HCT116 (cell line): ENCODE results near the gene TRIM14. TPM values are rescaled to one million over a fixed set of nuclear protein-coding genes. Genes with fewer than 3 reads are reported as not detected.

Source experiments
- ATAC-seq: fragments of 200-7000 bp; cut with Tn5 transposase; 2 replicates; pipeline ENCODE4 v1.9.1; 2020; ENCODE audit warnings: mild to moderate bottlenecking, moderate library complexity
- BruUV-seq: library from RNA; stranded (reverse); fragments of 400-500 nt; replicated peaks from 2 replicates; lab custom pipeline; 2021; lab: Mats Ljungman, UMichigan
- CTCF ChIA-PET: fragments of 300-600 bp; sonication (Branson Sonifier 250); formaldehyde crosslinking; loops from one replicate; lab custom pipeline; 2021; ENCODE audit warnings: antibody characterized with exemption; lab: Charles Lee
- POLR2A ChIA-PET: fragments of 300-600, 350-600 bp; sonication (Branson Sonifier 250); formaldehyde crosslinking; loops from one replicate; lab custom pipeline; 2021; ENCODE audit warnings: antibody characterized with exemption; lab: Charles Lee
- RAD21 ChIA-PET, 2 experiments: fragments of 300-600 bp; sonication (Branson Sonifier 250); formaldehyde crosslinking; loops; one replicate each; lab custom pipeline; 2023; ENCODE audit warnings: low total read pairs in 2 of 2; ENCODE audit not compliant: uncharacterized antibody in 2 of 2, unreplicated experiment in 2 of 2, low non-redundant PET in 1 of 2; lab: Charles Lee
- DNase-seq: peaks from one replicate; pipeline ENCODE4 v3.0.0-alpha.2; 2010; ENCODE audit warnings: low read depth, low spot score
- H2AFZ ChIP-seq: fragments of 200-600 bp; shearing (Covaris generic), sonication (generic); 2 replicates; pipeline ENCODE4 v1.6.1; 2017; ENCODE audit warnings: low read depth, mixed run types, mixed read lengths, antibody characterized with exemption, low read length; ENCODE audit not compliant: poor library complexity, severe bottlenecking
- H3K27ac ChIP-seq: 2 replicates; pipeline ENCODE4 v1.5.1; 2012; ENCODE audit warnings: low read depth, low read length
- H3K27me3 ChIP-seq: fragments of 200-600 bp; sonication (generic); 2 replicates; pipeline ENCODE4 v1.6.1; 2016; ENCODE audit warnings: mixed run types, low read length, mixed read lengths; ENCODE audit not compliant: insufficient read depth
- H3K36me3 ChIP-seq, 2 experiments: fragments of 200-500 bp in 1 of 2; fragments of 200-600 bp in 1 of 2; sonication (Bioruptor generic) in 1 of 2; sonication (generic) in 1 of 2; 2 replicates each; pipeline versions ENCODE4 v1.5.1 to v1.6.1; 2014 to 2016; ENCODE audit warnings: low read length in 2 of 2, inconsistent platforms in 1 of 2, mixed read lengths in 1 of 2, mixed run types in 1 of 2; ENCODE audit not compliant: insufficient read depth in 2 of 2, control insufficient read depth in 1 of 2
- H3K4me1 ChIP-seq, 2 experiments: fragments of 200-600 bp in 1 of 2; sonication (generic) in 1 of 2; 2 replicates each; pipeline versions ENCODE4 v1.5.1 to v1.6.1; 2012 to 2017; ENCODE audit warnings: low read length in 2 of 2, inconsistent platforms in 1 of 2, mild to moderate bottlenecking in 1 of 2, mixed read lengths in 1 of 2, mixed run types in 1 of 2, moderate library complexity in 1 of 2; ENCODE audit not compliant: insufficient read depth in 2 of 2, control insufficient read depth in 1 of 2
- H3K4me2 ChIP-seq: fragments of 200-600 bp; sonication (generic); 2 replicates; pipeline ENCODE4 v1.6.1; 2017; ENCODE audit warnings: mixed run types, low read length, mixed read lengths
- H3K4me3 ChIP-seq, 2 experiments: fragments of 200-600 bp in 1 of 2; sonication (generic) in 1 of 2; replicated peaks in 1 of 2; 2 replicates each; pipeline ENCODE4 v1.5.1; 2011 to 2016; ENCODE audit warnings: low read length in 2 of 2, control low read depth in 1 of 2, low read depth in 1 of 2, mild to moderate bottlenecking in 1 of 2, mixed read lengths in 1 of 2, mixed run types in 1 of 2
- H3K79me2 ChIP-seq: fragments of 200-600 bp; sonication (generic); 2 replicates; pipeline ENCODE4 v1.6.1; 2017; ENCODE audit warnings: mild to moderate bottlenecking, mixed run types, low read length, moderate library complexity, mixed read lengths; ENCODE audit not compliant: insufficient read depth
- H3K9ac ChIP-seq: fragments of 200-600 bp; sonication (generic); 2 replicates; pipeline ENCODE4 v1.6.1; 2016; ENCODE audit warnings: low read length, mixed read lengths
- H3K9me2 ChIP-seq: fragments of 200-600 bp; sonication (generic), shearing (Covaris generic); 2 replicates; pipeline ENCODE4 v1.6.1; 2017; ENCODE audit warnings: mixed run types, mild to moderate bottlenecking, moderate library complexity; ENCODE audit not compliant: insufficient read depth
- H3K9me3 ChIP-seq, 2 experiments: fragments of 200-500 bp in 1 of 2; fragments of 200-600 bp in 1 of 2; sonication (Bioruptor generic) in 1 of 2; sonication (generic) in 1 of 2; 2 replicates each; pipeline ENCODE4 v1.6.1; 2014 to 2017; ENCODE audit warnings: low read length in 2 of 2, mixed read lengths in 2 of 2, inconsistent platforms in 1 of 2, low read depth in 1 of 2, mild to moderate bottlenecking in 1 of 2, mixed run types in 1 of 2, moderate library complexity in 1 of 2; ENCODE audit not compliant: control insufficient read depth in 1 of 2, insufficient read depth in 1 of 2
- H4K20me1 ChIP-seq: fragments of 200-600 bp; sonication (generic), shearing (Covaris generic); 2 replicates; pipeline ENCODE4 v1.6.1; 2017; ENCODE audit warnings: mixed run types, mild to moderate bottlenecking, moderate library complexity; ENCODE audit not compliant: insufficient read depth
- EGR1 ChIP-seq: IDR thresholded peaks from 2 replicates; pipeline ENCODE4 v1.6.1; 2012; ENCODE audit warnings: low read depth
- ELF1 ChIP-seq: IDR thresholded peaks from 2 replicates; pipeline ENCODE4 v1.6.1; 2012; ENCODE audit warnings: low read depth, borderline replicate concordance
- EZH2phosphoT487 ChIP-seq: fragments of 200-600 bp; IDR thresholded peaks from 2 replicates; pipeline ENCODE4 v1.6.1; 2018; ENCODE audit warnings: antibody characterized with exemption, borderline replicate concordance
- FOSL1 ChIP-seq: IDR thresholded peaks from 2 replicates; pipeline ENCODE4 v1.6.1; 2012; ENCODE audit warnings: low read depth
- JUND ChIP-seq: IDR thresholded peaks from 2 replicates; pipeline ENCODE4 v1.6.1; 2012
- POLR2A ChIP-seq: IDR thresholded peaks from 2 replicates; pipeline ENCODE4 v1.7.0; 2011; ENCODE audit warnings: borderline replicate concordance; ENCODE audit not compliant: insufficient read depth, insufficient read length; ENCODE audit errors: extremely low read depth
- POLR2AphosphoS5 ChIP-seq: IDR thresholded peaks from 2 replicates; pipeline ENCODE4 v1.6.1; 2011; ENCODE audit warnings: mild to moderate bottlenecking, low read depth, low read length, moderate library complexity
- SRF ChIP-seq: IDR thresholded peaks from 2 replicates; pipeline ENCODE4 v1.6.1; 2012; ENCODE audit warnings: low read depth
- TCF7L2 ChIP-seq: IDR thresholded peaks from 2 replicates; pipeline ENCODE4 v1.7.0; 2011; ENCODE audit warnings: borderline replicate concordance, inconsistent platforms; ENCODE audit not compliant: insufficient read depth, insufficient read length; ENCODE audit errors: extremely low read depth
- YY1 ChIP-seq: IDR thresholded peaks from 2 replicates; pipeline ENCODE4 v1.6.1; 2011; ENCODE audit warnings: low read length, low read depth, moderate library complexity, mild to moderate bottlenecking; ENCODE audit not compliant: insufficient replicate concordance; ENCODE audit errors: extremely low read depth
- ZFX ChIP-seq: fragments of 450-650 bp; IDR thresholded peaks from 2 replicates; pipeline ENCODE4 v1.6.1; 2017
- ZNF274 ChIP-seq: fragments of 200-500 bp; sonication (Bioruptor generic); IDR thresholded peaks from 2 replicates; pipeline ENCODE4 v1.6.1; 2014; ENCODE audit warnings: mild to moderate bottlenecking, low read depth, low read length, inconsistent platforms
- intact Hi-C: fragments of 100-400 bp; cut with micrococcal nuclease; formaldehyde crosslinking; loops from 2 replicates; pipeline ENCODE4 v1.10.0; 2022
- total RNA-seq: library from RNA; stranded (reverse); gene quantifications from one replicate; pipeline ENCODE4 v1.2.1, GENCODE V29; 2021; ENCODE audit not compliant: unreplicated experiment
- TF ChIP-seq, protein P1 (sequence below): IDR thresholded peaks from 2 replicates; pipeline ENCODE4 v1.6.1; 2012
- TF ChIP-seq, protein P2 (sequence below), 3 experiments: fragments of 200-600 bp in 1 of 3; sonication (generic) in 1 of 3; IDR thresholded peaks in 2 of 3; conservative IDR thresholded peaks in 1 of 3; 2 replicates each; pipeline ENCODE4 v1.5.1; 2012 to 2017; ENCODE audit warnings: low read depth in 2 of 3, low read length in 2 of 3, antibody characterized with exemption in 1 of 3, borderline replicate concordance in 1 of 3, control low read depth in 1 of 3, mild to moderate bottlenecking in 1 of 3, mixed read lengths in 1 of 3, mixed run types in 1 of 3, moderate library complexity in 1 of 3; ENCODE audit not compliant: insufficient read depth in 1 of 3
- TF ChIP-seq, protein P3 (sequence below): IDR thresholded peaks from 2 replicates; pipeline ENCODE4 v1.6.1; 2012
- TF ChIP-seq, protein P4 (sequence below): IDR thresholded peaks from 2 replicates; pipeline ENCODE4 v1.6.1; 2011; ENCODE audit warnings: mild to moderate bottlenecking, low read length, moderate library complexity; ENCODE audit not compliant: insufficient replicate concordance; ENCODE audit errors: extremely low read depth
- TF ChIP-seq, protein P5 (sequence below): IDR thresholded peaks from 2 replicates; pipeline ENCODE4 v1.6.1; 2012; ENCODE audit warnings: low read depth

Gene TRIM14
- total RNA-seq, 1 experiment from 2014 or later = 24.4 TPM

DNA sequence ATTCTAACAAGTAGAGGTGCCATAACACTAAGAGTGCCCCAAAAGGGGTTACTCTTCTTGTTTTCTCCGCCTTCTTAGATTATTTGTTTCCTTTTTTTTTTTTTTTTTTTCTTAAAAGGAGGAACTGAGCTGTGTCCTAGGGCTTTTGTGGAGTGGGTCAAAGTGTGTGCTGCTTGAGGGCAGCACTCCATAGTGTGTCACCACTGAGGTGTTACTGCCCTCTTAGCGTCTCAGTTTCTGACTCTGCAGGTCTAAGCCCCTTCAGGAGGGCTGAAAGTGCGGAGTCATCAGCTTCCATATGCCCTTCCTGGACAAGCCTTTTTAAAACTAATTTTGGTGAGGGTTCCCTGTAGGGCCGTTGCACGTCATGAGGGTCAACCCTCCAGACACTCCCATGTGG is 75.1 kb downstream of the TRIM14 start:
- no peak overlapping the region for H2AFZ ChIP-seq
- ChIA-PET RAD21 (no interaction called here), POLR2A (interaction anchor here (2.0 to 7.5 kb wide), 2 partner anchors 9 to 14 kb away, joined by 8 to 73 read pairs; partner anchors contain the start of gene NANS), CTCF (interaction anchor here (1.7 kb wide), 1 partner anchor 9 kb away, joined by 6 read pairs; no protein-coding TSS in a partner anchor)
- no peak overlapping the region for H3K9ac ChIP-seq
- ATAC-seq (no peak), DNase-seq (no peak)
- H3K9me2 ChIP-seq = no peaks in the 10 kb centered on the region
- H3K27me3 ChIP-seq = no peaks in the 10 kb centered on the region
- 0 out of 2 replicates have a peak overlapping the region, but pooled peaks have one; percentile 22 for H3K27ac ChIP-seq
- no TSS peak for BruUV-seq
- no peaks in the 10 kb centered on the region for H4K20me1 ChIP-seq
- peaks cover 4 to 11% of the 10 kb centered on the region in 2 experiments; a peak in 2 of 4 replicates for H3K36me3 ChIP-seq
- TF ChIP-seq POLR2A (no peak), TCF7L2 (no peak), YY1 (no peak), EGR1 (no peak), JUND (no peak), ZFX (no peak), ELF1 (no peak), EZH2phosphoT487 (no peak), SRF (no peak), FOSL1 (no peak), ZNF274 (no peak), POLR2AphosphoS5 (no peak)
- TF ChIP-seq, protein P1, sequence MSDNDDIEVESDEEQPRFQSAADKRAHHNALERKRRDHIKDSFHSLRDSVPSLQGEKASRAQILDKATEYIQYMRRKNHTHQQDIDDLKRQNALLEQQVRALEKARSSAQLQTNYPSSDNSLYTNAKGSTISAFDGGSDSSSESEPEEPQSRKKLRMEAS = no peak
- TF ChIP-seq, protein P2, sequence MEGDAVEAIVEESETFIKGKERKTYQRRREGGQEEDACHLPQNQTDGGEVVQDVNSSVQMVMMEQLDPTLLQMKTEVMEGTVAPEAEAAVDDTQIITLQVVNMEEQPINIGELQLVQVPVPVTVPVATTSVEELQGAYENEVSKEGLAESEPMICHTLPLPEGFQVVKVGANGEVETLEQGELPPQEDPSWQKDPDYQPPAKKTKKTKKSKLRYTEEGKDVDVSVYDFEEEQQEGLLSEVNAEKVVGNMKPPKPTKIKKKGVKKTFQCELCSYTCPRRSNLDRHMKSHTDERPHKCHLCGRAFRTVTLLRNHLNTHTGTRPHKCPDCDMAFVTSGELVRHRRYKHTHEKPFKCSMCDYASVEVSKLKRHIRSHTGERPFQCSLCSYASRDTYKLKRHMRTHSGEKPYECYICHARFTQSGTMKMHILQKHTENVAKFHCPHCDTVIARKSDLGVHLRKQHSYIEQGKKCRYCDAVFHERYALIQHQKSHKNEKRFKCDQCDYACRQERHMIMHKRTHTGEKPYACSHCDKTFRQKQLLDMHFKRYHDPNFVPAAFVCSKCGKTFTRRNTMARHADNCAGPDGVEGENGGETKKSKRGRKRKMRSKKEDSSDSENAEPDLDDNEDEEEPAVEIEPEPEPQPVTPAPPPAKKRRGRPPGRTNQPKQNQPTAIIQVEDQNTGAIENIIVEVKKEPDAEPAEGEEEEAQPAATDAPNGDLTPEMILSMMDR (IDR thresholded peaks at IDR 0.05 in 2 of 3, conservative IDR thresholded peaks at IDR 0.05 in 1 of 3; ENCODE audit: borderline replicate concordance in 1 of 3, insufficient read depth in 1 of 3, low read depth in 2 of 3, low read length in 2 of 3) = no peak
- TF ChIP-seq, protein P3, sequence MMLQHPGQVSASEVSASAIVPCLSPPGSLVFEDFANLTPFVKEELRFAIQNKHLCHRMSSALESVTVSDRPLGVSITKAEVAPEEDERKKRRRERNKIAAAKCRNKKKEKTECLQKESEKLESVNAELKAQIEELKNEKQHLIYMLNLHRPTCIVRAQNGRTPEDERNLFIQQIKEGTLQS = no peak
- TF ChIP-seq, protein P4, sequence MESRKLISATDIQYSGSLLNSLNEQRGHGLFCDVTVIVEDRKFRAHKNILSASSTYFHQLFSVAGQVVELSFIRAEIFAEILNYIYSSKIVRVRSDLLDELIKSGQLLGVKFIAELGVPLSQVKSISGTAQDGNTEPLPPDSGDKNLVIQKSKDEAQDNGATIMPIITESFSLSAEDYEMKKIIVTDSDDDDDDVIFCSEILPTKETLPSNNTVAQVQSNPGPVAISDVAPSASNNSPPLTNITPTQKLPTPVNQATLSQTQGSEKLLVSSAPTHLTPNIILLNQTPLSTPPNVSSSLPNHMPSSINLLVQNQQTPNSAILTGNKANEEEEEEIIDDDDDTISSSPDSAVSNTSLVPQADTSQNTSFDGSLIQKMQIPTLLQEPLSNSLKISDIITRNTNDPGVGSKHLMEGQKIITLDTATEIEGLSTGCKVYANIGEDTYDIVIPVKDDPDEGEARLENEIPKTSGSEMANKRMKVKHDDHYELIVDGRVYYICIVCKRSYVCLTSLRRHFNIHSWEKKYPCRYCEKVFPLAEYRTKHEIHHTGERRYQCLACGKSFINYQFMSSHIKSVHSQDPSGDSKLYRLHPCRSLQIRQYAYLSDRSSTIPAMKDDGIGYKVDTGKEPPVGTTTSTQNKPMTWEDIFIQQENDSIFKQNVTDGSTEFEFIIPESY = no peak
- TF ChIP-seq, protein P5, sequence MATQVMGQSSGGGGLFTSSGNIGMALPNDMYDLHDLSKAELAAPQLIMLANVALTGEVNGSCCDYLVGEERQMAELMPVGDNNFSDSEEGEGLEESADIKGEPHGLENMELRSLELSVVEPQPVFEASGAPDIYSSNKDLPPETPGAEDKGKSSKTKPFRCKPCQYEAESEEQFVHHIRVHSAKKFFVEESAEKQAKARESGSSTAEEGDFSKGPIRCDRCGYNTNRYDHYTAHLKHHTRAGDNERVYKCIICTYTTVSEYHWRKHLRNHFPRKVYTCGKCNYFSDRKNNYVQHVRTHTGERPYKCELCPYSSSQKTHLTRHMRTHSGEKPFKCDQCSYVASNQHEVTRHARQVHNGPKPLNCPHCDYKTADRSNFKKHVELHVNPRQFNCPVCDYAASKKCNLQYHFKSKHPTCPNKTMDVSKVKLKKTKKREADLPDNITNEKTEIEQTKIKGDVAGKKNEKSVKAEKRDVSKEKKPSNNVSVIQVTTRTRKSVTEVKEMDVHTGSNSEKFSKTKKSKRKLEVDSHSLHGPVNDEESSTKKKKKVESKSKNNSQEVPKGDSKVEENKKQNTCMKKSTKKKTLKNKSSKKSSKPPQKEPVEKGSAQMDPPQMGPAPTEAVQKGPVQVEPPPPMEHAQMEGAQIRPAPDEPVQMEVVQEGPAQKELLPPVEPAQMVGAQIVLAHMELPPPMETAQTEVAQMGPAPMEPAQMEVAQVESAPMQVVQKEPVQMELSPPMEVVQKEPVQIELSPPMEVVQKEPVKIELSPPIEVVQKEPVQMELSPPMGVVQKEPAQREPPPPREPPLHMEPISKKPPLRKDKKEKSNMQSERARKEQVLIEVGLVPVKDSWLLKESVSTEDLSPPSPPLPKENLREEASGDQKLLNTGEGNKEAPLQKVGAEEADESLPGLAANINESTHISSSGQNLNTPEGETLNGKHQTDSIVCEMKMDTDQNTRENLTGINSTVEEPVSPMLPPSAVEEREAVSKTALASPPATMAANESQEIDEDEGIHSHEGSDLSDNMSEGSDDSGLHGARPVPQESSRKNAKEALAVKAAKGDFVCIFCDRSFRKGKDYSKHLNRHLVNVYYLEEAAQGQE = no peak
- no peak overlapping the region for H3K4me3 ChIP-seq
- H3K79me2 ChIP-seq = peaks cover 36% of the 10 kb centered on the region
- H3K4me2 ChIP-seq = no peak overlapping the region
- peaks cover 4 to 24% of the 10 kb centered on the region in 2 experiments; a peak in 3 of 4 replicates for H3K4me1 ChIP-seq
- intact Hi-C loops = loop anchor here (2.0 kb wide), 1 partner anchor 121 kb away; the partner anchor contains the start of gene TRMO
- no peaks in the 10 kb centered on the region for H3K9me3 ChIP-seq
